ENCODE data around the gene NFE2L1. TPM values are rescaled to one million over a fixed set of nuclear protein-coding genes. Genes with fewer than 3 reads are reported as not detected.
A peak's percentile ranks its signal among the peaks of the same experiment; 100 is the strongest.

NFE2L1 gene
- total RNA-seq, 1 donor: 165 TPM

DNA sequence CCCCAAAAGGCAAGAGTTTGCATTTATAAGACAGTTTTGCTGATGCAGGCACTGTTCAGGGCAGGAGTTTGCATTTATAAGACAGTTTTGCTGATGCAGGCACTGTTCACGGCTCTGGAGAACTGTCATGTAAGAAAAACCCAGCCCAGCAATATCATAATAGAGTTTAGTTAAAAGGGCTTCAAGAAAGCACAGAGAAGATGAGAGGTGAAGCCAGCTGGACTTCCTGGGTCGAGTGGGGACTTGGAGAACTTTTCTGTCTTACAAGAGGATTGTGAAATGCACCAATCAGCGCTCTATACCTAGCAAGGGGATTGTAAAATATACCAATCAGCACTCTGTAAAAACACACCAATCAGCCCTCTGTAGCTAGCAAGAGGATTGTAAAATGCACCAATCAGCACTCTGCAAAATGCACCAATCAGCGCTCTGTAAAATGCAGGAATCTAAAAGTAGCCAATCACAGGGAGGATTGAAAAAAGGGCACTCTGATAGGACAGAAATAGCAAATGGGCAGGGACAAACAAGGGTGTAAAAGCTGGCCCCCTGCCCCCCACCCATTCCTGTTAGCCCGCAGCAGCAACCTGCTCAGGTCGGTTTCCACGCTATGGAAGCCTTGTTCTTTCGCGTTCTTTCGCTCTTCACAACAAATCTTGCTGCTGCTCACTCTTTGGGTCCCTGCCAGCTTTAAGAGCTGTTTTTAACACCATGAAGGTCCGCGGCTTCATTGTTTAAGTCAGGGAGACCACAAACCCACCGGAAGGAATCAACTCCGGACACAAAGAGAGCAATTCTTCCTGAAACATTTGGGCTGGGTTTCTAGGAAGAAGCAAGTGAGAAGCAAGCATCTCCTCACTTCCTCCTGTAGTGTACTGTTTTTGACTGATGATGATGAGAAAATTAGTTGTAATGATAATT lies 54.9 kb downstream of the NFE2L1 start:
- Histone ChIP-seq H3K4me3 (ENCODE audit: insufficient read depth, low read length) (no peak overlapping the region), H4K20me1 (ENCODE audit: insufficient read depth, low read length) (no peaks in the 10 kb centered on the region), H3K4me2 (ENCODE audit: insufficient read depth, low read length) (no peak overlapping the region), H2AFZ (ENCODE audit: low read length) (no peak overlapping the region), H3K9me3 (ENCODE audit: low read depth, low read length) (no peaks in the 10 kb centered on the region), H3K27ac (ENCODE audit: low read depth, low read length) (no peak overlapping the region), H3K79me2 (ENCODE audit: insufficient read depth, low read length) (peaks cover 36% of the 10 kb centered on the region), H3K4me1 (ENCODE audit: insufficient read depth, low read length) (peaks cover 8% of the 10 kb centered on the region), H3K36me3 (ENCODE audit: insufficient read depth, low read length) (peaks cover 3% of the 10 kb centered on the region), H3K27me3 (ENCODE audit: insufficient read depth, low read length) (no peaks in the 10 kb centered on the region)
- no peak for DNase-seq (ENCODE audit: insufficient read length, low spot score, missing footprints)
- TF ChIP-seq, protein P1, sequence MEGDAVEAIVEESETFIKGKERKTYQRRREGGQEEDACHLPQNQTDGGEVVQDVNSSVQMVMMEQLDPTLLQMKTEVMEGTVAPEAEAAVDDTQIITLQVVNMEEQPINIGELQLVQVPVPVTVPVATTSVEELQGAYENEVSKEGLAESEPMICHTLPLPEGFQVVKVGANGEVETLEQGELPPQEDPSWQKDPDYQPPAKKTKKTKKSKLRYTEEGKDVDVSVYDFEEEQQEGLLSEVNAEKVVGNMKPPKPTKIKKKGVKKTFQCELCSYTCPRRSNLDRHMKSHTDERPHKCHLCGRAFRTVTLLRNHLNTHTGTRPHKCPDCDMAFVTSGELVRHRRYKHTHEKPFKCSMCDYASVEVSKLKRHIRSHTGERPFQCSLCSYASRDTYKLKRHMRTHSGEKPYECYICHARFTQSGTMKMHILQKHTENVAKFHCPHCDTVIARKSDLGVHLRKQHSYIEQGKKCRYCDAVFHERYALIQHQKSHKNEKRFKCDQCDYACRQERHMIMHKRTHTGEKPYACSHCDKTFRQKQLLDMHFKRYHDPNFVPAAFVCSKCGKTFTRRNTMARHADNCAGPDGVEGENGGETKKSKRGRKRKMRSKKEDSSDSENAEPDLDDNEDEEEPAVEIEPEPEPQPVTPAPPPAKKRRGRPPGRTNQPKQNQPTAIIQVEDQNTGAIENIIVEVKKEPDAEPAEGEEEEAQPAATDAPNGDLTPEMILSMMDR (IDR thresholded peaks at IDR 0.05; ENCODE audit: extremely low read depth, low read depth, low read length): no peak

DNA sequence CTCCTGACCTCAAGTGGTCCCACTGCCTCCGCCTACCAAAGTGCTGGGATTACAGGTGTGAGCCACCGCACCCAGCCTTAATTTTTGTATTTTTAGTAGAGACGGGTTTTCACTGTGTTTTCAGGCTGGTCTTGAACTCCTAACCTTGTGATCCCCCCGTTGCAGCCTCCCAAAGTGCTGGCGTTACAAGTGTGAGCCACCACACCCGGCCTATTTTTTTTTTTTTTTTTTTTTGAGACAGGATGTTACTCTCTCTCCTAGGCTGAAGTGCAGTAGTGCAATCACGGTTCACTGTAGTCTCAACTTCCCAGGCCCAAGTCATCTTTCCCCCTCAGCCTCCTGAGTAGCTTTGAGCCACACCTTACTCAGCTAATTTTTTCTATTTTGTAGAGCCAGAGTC lies 56.3 kb downstream of the NFE2L1 start:
- Histone ChIP-seq H3K36me3 (ENCODE audit: insufficient read depth, low read length) (no peaks in the 10 kb centered on the region), H3K4me1 (ENCODE audit: insufficient read depth, low read length) (peaks cover 18% of the 10 kb centered on the region), H3K27me3 (ENCODE audit: insufficient read depth, low read length) (no peaks in the 10 kb centered on the region), H3K79me2 (ENCODE audit: insufficient read depth, low read length) (peaks cover 35% of the 10 kb centered on the region), H3K9me3 (ENCODE audit: low read depth, low read length) (no peaks in the 10 kb centered on the region), H2AFZ (ENCODE audit: low read length) (no peak overlapping the region), H3K4me2 (ENCODE audit: insufficient read depth, low read length) (no peak overlapping the region), H3K4me3 (ENCODE audit: insufficient read depth, low read length) (no peak overlapping the region), H3K27ac (ENCODE audit: low read depth, low read length) (no peak overlapping the region), H4K20me1 (ENCODE audit: insufficient read depth, low read length) (no peaks in the 10 kb centered on the region)
- TF ChIP-seq, protein P1 (IDR thresholded peaks at IDR 0.05; ENCODE audit: extremely low read depth, low read depth, low read length): no peak
- DNase-seq (ENCODE audit: insufficient read length, low spot score, missing footprints): no peak

DNA sequence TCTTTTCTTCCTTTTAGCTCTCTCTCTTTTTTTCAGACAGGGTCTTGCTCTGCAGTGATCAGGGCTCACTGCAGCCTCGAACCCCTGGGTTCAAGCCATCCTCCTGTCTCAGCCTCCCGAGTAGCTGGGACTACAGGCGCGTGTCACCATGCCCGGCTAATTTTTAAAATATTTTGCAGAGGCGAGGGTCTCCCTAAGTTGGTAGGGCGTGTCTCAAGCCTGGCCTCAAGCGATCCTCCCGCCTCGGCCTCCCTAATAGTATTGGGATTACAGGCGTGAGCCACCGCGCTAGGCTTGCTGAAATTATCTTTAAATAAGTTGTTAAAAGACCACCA lies 58.6 kb downstream of the NFE2L1 start:
- peaks cover 15% of the 10 kb centered on the region for H3K4me1 ChIP-seq (ENCODE audit: insufficient read depth, low read length)
- H3K9me3 ChIP-seq (ENCODE audit: low read depth, low read length): no peaks in the 10 kb centered on the region
- H3K36me3 ChIP-seq (ENCODE audit: insufficient read depth, low read length): no peaks in the 10 kb centered on the region
- H3K4me3 ChIP-seq (ENCODE audit: insufficient read depth, low read length): peak overlapping the region; percentile 98
- no peaks in the 10 kb centered on the region for H4K20me1 ChIP-seq (ENCODE audit: insufficient read depth, low read length)
- peak overlapping the region; percentile 86 for H3K4me2 ChIP-seq (ENCODE audit: insufficient read depth, low read length)
- peak overlapping the region; percentile 100 for H2AFZ ChIP-seq (ENCODE audit: low read length)
- no peak for DNase-seq (ENCODE audit: insufficient read length, low spot score, missing footprints)
- TF ChIP-seq, protein P1 (IDR thresholded peaks at IDR 0.05; ENCODE audit: extremely low read depth, low read depth, low read length): no peak
- H3K27ac ChIP-seq (ENCODE audit: low read depth, low read length): peak overlapping the region; percentile 59
- no peaks in the 10 kb centered on the region for H3K27me3 ChIP-seq (ENCODE audit: insufficient read depth, low read length)
- H3K79me2 ChIP-seq (ENCODE audit: insufficient read depth, low read length): peaks cover 42% of the 10 kb centered on the region
